Suppressor macrophage treated with lipopolysaccharide for 4 hours (primary cell): Measurements from ENCODE around the gene TUBA1A.
A peak's percentile ranks its signal among the peaks of the same experiment; 100 is the strongest.
"Not testable (repeated sequence)": the region's sequence is repeated elsewhere in the genome, so short reads cannot be mapped to it uniquely, and the experiment has no call there.

ENCODE experiments used
- DNase-seq: peaks from one replicate; pipeline ENCODE4 v3.0.0-alpha.2; 2020

Gene TUBA1A

GRCh38 chr12:49200919-49201594, 12.2 kb upstream of the TUBA1A start:
- DNase-seq = peak; percentile 62

GRCh38 chr12:49198431-49199155, 9.7 kb upstream of the TUBA1A start:
- DNase-seq = no peak

- DNase-seq = peak; percentile 43
Measured at GRCh38 chr12:49197256-49197655, 8.4 kb upstream of the TUBA1A start.

- peak; percentile 64 for DNase-seq
Measured at GRCh38 chr12:49195736-49196135, 6.9 kb upstream of the TUBA1A start.

GRCh38 chr12:49193746-49194145, 4.9 kb upstream of the TUBA1A start:
- not testable (repeated sequence) for DNase-seq

- not testable (repeated sequence) for DNase-seq
Measured at GRCh38 chr12:49191498-49191897, 2.6 kb upstream of the TUBA1A start.

- no peak for DNase-seq
Measured at GRCh38 chr12:49190974-49191373, 2.1 kb upstream of the TUBA1A start.

GRCh38 chr12:49189731-49190716, 1.1 kb upstream of the TUBA1A start:
- no peak for DNase-seq

GRCh38 chr12:49188201-49188915, 522 bp downstream of the TUBA1A start:
- peak; percentile 83 for DNase-seq

- peak; percentile 49 for DNase-seq
Measured at GRCh38 chr12:49187184-49187583, 1.7 kb downstream of the TUBA1A start.

- DNase-seq = not testable (repeated sequence)
Measured at GRCh38 chr12:49186307-49186706, 2.6 kb downstream of the TUBA1A start.

- DNase-seq = not testable (repeated sequence)
Measured at GRCh38 chr12:49184697-49185096, 4.2 kb downstream of the TUBA1A start.

- not testable (repeated sequence) for DNase-seq
Measured at GRCh38 chr12:49183214-49183950, 5.5 kb downstream of the TUBA1A start.

- no peak for DNase-seq
Measured at GRCh38 chr12:49174218-49174617, 14.7 kb downstream of the TUBA1A start.

GRCh38 chr12:49170924-49171323, 18.0 kb downstream of the TUBA1A start:
- DNase-seq = no peak

GRCh38 chr12:49165114-49165513, 23.8 kb downstream of the TUBA1A start:
- no peak for DNase-seq

GRCh38 chr12:49161901-49162300, 27.0 kb downstream of the TUBA1A start:
- DNase-seq = not testable (repeated sequence)

GRCh38 chr12:49161092-49161795, 27.6 kb downstream of the TUBA1A start:
- peak; percentile 67 for DNase-seq

- no peak for DNase-seq
Measured at GRCh38 chr12:49160399-49160798, 28.5 kb downstream of the TUBA1A start.

- DNase-seq = no peak
Measured at GRCh38 chr12:49154221-49154620, 34.7 kb downstream of the TUBA1A start.

GRCh38 chr12:49147384-49147783, 41.5 kb downstream of the TUBA1A start:
- DNase-seq = no peak
